H1 (cell line): ENCODE data around the gene EPSTI1. TPM values are rescaled to one million over a fixed set of nuclear protein-coding genes. Genes with fewer than 3 reads are reported as not detected.

Experiments used
- CTCF ChIA-PET: fragments of 300-600 bp; sonication (Branson Sonifier 250); formaldehyde crosslinking; loops from one replicate; lab custom pipeline; 2021; ENCODE audit not compliant: partially characterized antibody; lab: Charles Lee
- POLR2A ChIA-PET: fragments of 300-600 bp; sonication (Branson Sonifier 250); formaldehyde crosslinking; loops from one replicate; lab custom pipeline; 2021; ENCODE audit warnings: inconsistent platforms; ENCODE audit not compliant: partially characterized antibody; lab: Charles Lee
- DNase-seq, 2 experiments: peaks; one replicate each; pipeline versions ENCODE4 v3.0.0 to v3.0.0-alpha.2; 2010 to 2022; ENCODE audit warnings: low spot score in 2 of 2, low read depth in 1 of 2, mixed read lengths in 1 of 2
- FAIRE-seq: peaks from 2 replicates; lab custom pipeline; 2011; peaks lifted over from hg19 to GRCh38; lab: Jason Lieb, UNC
- H2AFZ ChIP-seq: 2 replicates; pipeline ENCODE4 v1.8.1; 2012; ENCODE audit warnings: low read length, inconsistent platforms
- H2AK5ac ChIP-seq: 2 replicates; pipeline ENCODE4 v1.6.1; 2013; ENCODE audit warnings: low read depth, low read length
- H2BK120ac ChIP-seq: replicated peaks from 2 replicates; pipeline ENCODE3; 2013; ENCODE audit warnings: low read depth, low read length, inconsistent platforms
- H2BK12ac ChIP-seq: 2 replicates; pipeline ENCODE4 v1.6.1; 2013; ENCODE audit warnings: low read depth, low read length
- H2BK15ac ChIP-seq: 2 replicates; pipeline ENCODE4 v1.6.1; 2013; ENCODE audit warnings: low read length
- H2BK20ac ChIP-seq: 2 replicates; pipeline ENCODE4 v1.6.1; 2013; ENCODE audit warnings: low read length
- H2BK5ac ChIP-seq: 2 replicates; pipeline ENCODE4 v1.6.1; 2013; ENCODE audit warnings: low read depth, low read length
- H3K14ac ChIP-seq: 2 replicates; pipeline ENCODE4 v1.6.1; 2013; ENCODE audit warnings: inconsistent platforms; ENCODE audit not compliant: insufficient read length
- H3K18ac ChIP-seq: 2 replicates; pipeline ENCODE4 v1.6.1; 2013; ENCODE audit warnings: low read length; ENCODE audit errors: extremely low read depth
- H3K23ac ChIP-seq: 2 replicates; pipeline ENCODE4 v1.6.1; 2013; ENCODE audit warnings: inconsistent platforms; ENCODE audit not compliant: insufficient read length
- H3K23me2 ChIP-seq: 2 replicates; pipeline ENCODE4 v1.6.1; 2013; ENCODE audit warnings: low read depth, low read length
- H3K27ac ChIP-seq: 2 replicates; pipeline ENCODE4 v1.6.1; 2011; ENCODE audit warnings: low read depth, low read length, inconsistent platforms
- H3K27me3 ChIP-seq, 4 experiments: replicated peaks in 1 of 4; 1 replicate in 1 of 4; 2 replicates in 3 of 4; pipeline versions ENCODE4 v1.6.1 to v1.8.1; 2011 to 2013; ENCODE audit warnings: low read length in 3 of 4, mild to moderate bottlenecking in 3 of 4, inconsistent platforms in 2 of 4, mixed read lengths in 2 of 4, moderate library complexity in 1 of 4; ENCODE audit not compliant: control insufficient read depth in 3 of 4, insufficient read depth in 3 of 4; ENCODE audit errors: extremely low read depth in 1 of 4
- H3K36me3 ChIP-seq, 4 experiments: 2 replicates each; pipeline versions ENCODE4 v1.6.1 to v1.8.1; 2011 to 2013; ENCODE audit warnings: mild to moderate bottlenecking in 4 of 4, low read length in 3 of 4, moderate library complexity in 2 of 4, control low read depth in 1 of 4, inconsistent platforms in 1 of 4; ENCODE audit not compliant: insufficient read depth in 4 of 4, control insufficient read depth in 2 of 4
- H3K4ac ChIP-seq: replicated peaks from 2 replicates; pipeline ENCODE3; 2013; ENCODE audit warnings: low read length, low read depth, mixed read lengths, inconsistent platforms; ENCODE audit not compliant: insufficient read length
- H3K4me1 ChIP-seq, 4 experiments: replicated peaks in 1 of 4; 1 replicate in 1 of 4; 2 replicates in 3 of 4; pipeline versions ENCODE4 v1.6.1 to v1.8.1; 2011 to 2013; ENCODE audit warnings: low read length in 3 of 4, inconsistent platforms in 2 of 4, mixed read lengths in 1 of 4; ENCODE audit not compliant: insufficient read depth in 4 of 4, control insufficient read depth in 3 of 4
- H3K4me2 ChIP-seq, 2 experiments: 2 replicates each; pipeline versions ENCODE4 v1.6.1 to v1.8.1; 2011 to 2013; ENCODE audit warnings: low read depth in 2 of 2, low read length in 2 of 2, control low read depth in 1 of 2, inconsistent platforms in 1 of 2, mild to moderate bottlenecking in 1 of 2; ENCODE audit not compliant: insufficient read depth in 1 of 2
- H3K4me3 ChIP-seq, 4 experiments: fragments of 200-600, 300-600 bp in 1 of 4; sonication (generic), shearing (Covaris generic), sonication (Bioruptor Twin) in 1 of 4; 2 replicates each; pipeline versions ENCODE4 v1.5.1 to v1.8.1; 2011 to 2016; ENCODE audit warnings: low read length in 4 of 4, low read depth in 3 of 4, control low read depth in 2 of 4, inconsistent platforms in 2 of 4, mild to moderate bottlenecking in 2 of 4, mixed read lengths in 1 of 4, moderate library complexity in 1 of 4; ENCODE audit not compliant: insufficient read depth in 2 of 4; ENCODE audit errors: extremely low read depth in 1 of 4
- H3K56ac ChIP-seq: replicated peaks from 2 replicates; pipeline ENCODE3; 2013; ENCODE audit warnings: low read depth, mild to moderate bottlenecking, mixed read lengths, low read length, inconsistent platforms; ENCODE audit not compliant: insufficient read length
- H3K79me1 ChIP-seq: 2 replicates; pipeline ENCODE4 v1.6.1; 2013; ENCODE audit warnings: low read depth, low read length, control low read depth
- H3K79me2 ChIP-seq, 2 experiments: 2 replicates each; pipeline versions ENCODE4 v1.6.1 to v1.8.1; 2012 to 2013; ENCODE audit warnings: low read length in 2 of 2, mild to moderate bottlenecking in 2 of 2, inconsistent platforms in 1 of 2; ENCODE audit not compliant: insufficient read depth in 2 of 2, control insufficient read depth in 1 of 2
- H3K9ac ChIP-seq, 4 experiments: replicated peaks in 1 of 4; 1 replicate in 1 of 4; 2 replicates in 3 of 4; pipeline versions ENCODE4 v1.6.1 to v1.8.1; 2011 to 2013; ENCODE audit warnings: low read depth in 3 of 4, low read length in 3 of 4, control low read depth in 2 of 4, mild to moderate bottlenecking in 2 of 4, moderate library complexity in 2 of 4, inconsistent platforms in 1 of 4; ENCODE audit errors: extremely low read depth in 1 of 4
- H3K9me3 ChIP-seq, 2 experiments: 2 replicates each; pipeline versions ENCODE4 v1.6.1 to v1.8.1; 2012 to 2013; ENCODE audit warnings: mild to moderate bottlenecking in 2 of 2, moderate library complexity in 2 of 2, control low read depth in 1 of 2, inconsistent platforms in 1 of 2, low read depth in 1 of 2, low read length in 1 of 2, mixed read lengths in 1 of 2; ENCODE audit not compliant: insufficient read depth in 2 of 2
- H4K20me1 ChIP-seq, 2 experiments: replicated peaks in 1 of 2; 2 replicates each; pipeline versions ENCODE3 to v1.8.1; 2011 to 2013; ENCODE audit warnings: inconsistent platforms in 2 of 2, low read length in 2 of 2, mild to moderate bottlenecking in 1 of 2; ENCODE audit not compliant: insufficient read depth in 2 of 2, control insufficient read depth in 1 of 2
- H4K5ac ChIP-seq: 2 replicates; pipeline ENCODE4 v1.6.1; 2013; ENCODE audit warnings: low read length, low read depth, mixed read lengths, inconsistent platforms; ENCODE audit not compliant: insufficient read length
- H4K8ac ChIP-seq: 2 replicates; pipeline ENCODE4 v1.8.0; 2013; ENCODE audit warnings: mild to moderate bottlenecking, moderate library complexity, low read length, inconsistent platforms; ENCODE audit not compliant: insufficient read depth; ENCODE audit errors: extremely low read depth
- H4K91ac ChIP-seq: replicated peaks from 2 replicates; pipeline ENCODE3; 2013; ENCODE audit warnings: low read length, mixed read lengths, inconsistent platforms; ENCODE audit not compliant: insufficient read length
- ATF3 ChIP-seq: IDR thresholded peaks from 2 replicates; pipeline ENCODE4 v1.6.1; 2011; ENCODE audit warnings: low read depth, mild to moderate bottlenecking, low read length; ENCODE audit not compliant: insufficient read depth
- CBX8 ChIP-seq: fragments of 300-800, 300-1000 bp; sonication (generic); IDR thresholded peaks from 2 replicates; pipeline ENCODE4 v1.7.1; 2016; ENCODE audit warnings: low read depth, low read length, borderline replicate concordance
- HDAC6 ChIP-seq: IDR thresholded peaks from one replicate; pipeline ENCODE4 v1.7.1; 2012; ENCODE audit warnings: low read depth, mild to moderate bottlenecking, inconsistent platforms, low read length, moderate library complexity
- RAD21 ChIP-seq, 2 experiments: IDR thresholded peaks in 1 of 2; conservative IDR thresholded peaks in 1 of 2; 2 replicates each; pipeline ENCODE4 v1.6.1; 2011; ENCODE audit warnings: low read depth in 2 of 2, low read length in 2 of 2, improper control_type of control experiment in 1 of 2, inconsistent platforms in 1 of 2, mild to moderate bottlenecking in 1 of 2, moderate library complexity in 1 of 2
- RFX5 ChIP-seq: IDR thresholded peaks from 2 replicates; pipeline ENCODE4 v1.6.1; 2011; ENCODE audit warnings: low read depth, low read length, improper control_type of control experiment, borderline replicate concordance
- SAP30 ChIP-seq: fragments of 300-600 bp; sonication (generic); IDR thresholded peaks from 2 replicates; pipeline ENCODE4 v1.7.1; 2012; ENCODE audit warnings: low read length, moderate library complexity, mild to moderate bottlenecking, inconsistent platforms; ENCODE audit not compliant: insufficient read depth, insufficient replicate concordance
- WGBS, 2 experiments: shearing (Covaris generic) in 1 of 2; methylation state at CpG; one replicate each; pipeline versions ENCODE4 v1.1.6 to v1.1.7; 2013 to 2015; ENCODE audit warnings: low lambda C conversion rate in 2 of 2, mixed read lengths in 2 of 2, inconsistent platforms in 1 of 2, low coverage in 1 of 2, missing lambda C conversion rate in 1 of 2; ENCODE audit not compliant: insufficient replicate concordance in 2 of 2, insufficient coverage in 1 of 2, insufficient read length in 1 of 2; ENCODE audit errors: extremely low coverage in 1 of 2, missing lambda C conversion rate in 1 of 2; 5-methylcytosine and 5-hydroxymethylcytosine counted together
- polyA plus RNA-seq, 7 experiments: library from polyadenylated mRNA; depleted of rRNA in 3 of 7; stranded (reverse) in 5 of 7; unstranded in 2 of 7; fragments of >200 nt in 5 of 7; fragments of 200-250 nt in 2 of 7; gene quantifications; 1 replicate in 5 of 7; 2 replicates in 1 of 7; 4 replicates in 1 of 7; pipeline versions ENCODE4 v1.2.1 to v1.2.3, GENCODE V29; 2011 to 2013; ENCODE audit warnings: missing spikeins in 2 of 7, mixed read lengths in 2 of 7
- total RNA-seq: library from RNA; stranded (reverse); fragmentation: NEBNext Ultra II Directional; extraction: Animal tissue kit (Norgen Biotek cat#: 25700); gene quantifications from 2 replicates; pipeline ENCODE4 v1.2.1, GENCODE V29; 2021
- TF ChIP-seq, protein P1 (sequence below), 3 experiments: IDR thresholded peaks; 1 replicate in 2 of 3; 2 replicates in 1 of 3; pipeline versions ENCODE4 v1.5.1 to v1.6.1; 2011; ENCODE audit warnings: low read length in 3 of 3, mild to moderate bottlenecking in 3 of 3, inconsistent platforms in 2 of 3, low read depth in 1 of 3, moderate library complexity in 1 of 3; ENCODE audit not compliant: insufficient read depth in 1 of 3; ENCODE audit errors: control extremely low read depth in 1 of 3

The EPSTI1 gene
- total and polyA plus RNA-seq, 2 of the 8 experiments (the other 6 are each of a cell fraction or from before 2014, with no cell fraction given), result 0.23 to 0.37 TPM

DNA sequence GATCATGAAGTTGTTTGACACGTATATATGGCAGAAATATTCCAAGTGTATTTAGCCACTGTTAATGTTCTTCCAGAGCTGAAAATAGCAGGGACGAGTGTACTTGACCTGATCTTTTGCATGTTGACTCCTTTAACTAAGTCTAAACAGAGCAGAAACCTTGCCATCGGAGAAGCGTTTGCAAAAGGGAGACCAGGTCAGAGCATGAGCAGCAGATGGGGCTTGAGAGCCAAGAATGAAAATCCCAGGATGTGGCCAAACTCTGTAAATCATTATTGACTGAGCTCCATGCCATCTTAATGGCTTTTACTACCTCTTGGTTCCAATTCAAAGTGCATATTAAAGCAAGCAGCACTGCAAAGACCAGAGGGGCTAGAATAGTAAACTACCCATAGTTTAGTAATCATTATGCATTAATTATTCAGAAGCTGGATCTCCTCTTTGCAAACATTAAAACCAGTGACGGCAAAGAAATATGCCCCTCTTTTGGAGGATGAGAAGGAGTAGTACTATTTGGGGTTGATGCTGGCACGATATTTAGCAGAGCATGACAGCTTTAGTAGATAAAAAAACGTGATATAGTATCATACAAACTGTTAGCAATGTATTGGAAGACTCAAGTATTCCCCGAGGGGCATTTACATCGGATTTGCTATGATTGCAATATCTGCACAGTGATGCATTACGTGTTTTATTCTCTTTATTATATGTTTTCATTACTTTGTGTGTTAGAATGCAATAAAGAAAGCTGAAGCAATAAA is 154.9 kb downstream of the EPSTI1 start:
- CTCF ChIA-PET, result interaction anchor here (0.8 to 2.3 kb wide), 5 partner anchors 9 to 242 kb away, joined by 3 to 8 read pairs (median 4); no protein-coding TSS in a partner anchor
- peak in 1 of 2 experiments; percentile 5 for DNase-seq
- no peak overlapping the region for H3K14ac ChIP-seq
- H3K36me3 ChIP-seq, result peaks cover 0 to 13% (median 0%) of the 10 kb centered on the region in 4 experiments; a peak in 2 of 8 replicates
- no peak overlapping the region for H2BK20ac ChIP-seq
- H3K4ac ChIP-seq, result no peak overlapping the region
- 74% methylated on average over 10 of the region's 10 CpGs; no CpG with 5 or more reads in 1 of the 2 experiments for WGBS, 2 experiments
- H2BK120ac ChIP-seq, result no peak overlapping the region
- H3K27me3 ChIP-seq, result peaks cover 0 to 2% (median 0%) of the 10 kb centered on the region in 4 experiments; a peak in 1 of 7 replicates
- H3K79me1 ChIP-seq, result no peaks in the 10 kb centered on the region
- no peak overlapping the region for H4K8ac ChIP-seq
- no peak overlapping the region for H3K18ac ChIP-seq
- H4K91ac ChIP-seq, result no peak overlapping the region
- POLR2A ChIA-PET, result interaction anchor here (0.7 to 4.8 kb wide), 8 partner anchors 8 to 25 kb away, joined by 3 to 41 read pairs (median 3); no protein-coding TSS in a partner anchor
- H3K4me2 ChIP-seq, result no peak overlapping the region
- H3K4me3 ChIP-seq, result no peak overlapping the region
- H3K27ac ChIP-seq, result no peak overlapping the region
- no peak overlapping the region for H4K5ac ChIP-seq
- no peaks in the 10 kb centered on the region for H4K20me1 ChIP-seq
- H2BK12ac ChIP-seq, result no peak overlapping the region
- peak; percentile 84 for FAIRE-seq
- H2AK5ac ChIP-seq, result no peak overlapping the region
- H3K9ac ChIP-seq, result no peak overlapping the region
- no peak overlapping the region for H2AFZ ChIP-seq
- H3K79me2 ChIP-seq, result no peaks in the 10 kb centered on the region
- H3K23ac ChIP-seq, result no peak overlapping the region
- no peak overlapping the region for H2BK5ac ChIP-seq
- no peaks in the 10 kb centered on the region; the same call in 1 of the 2 replicates for H3K23me2 ChIP-seq
- H3K4me1 ChIP-seq, result no peaks in the 10 kb centered on the region
- no peaks in the 10 kb centered on the region for H3K9me3 ChIP-seq
- no peak overlapping the region for H2BK15ac ChIP-seq
- no peak overlapping the region for H3K56ac ChIP-seq
- TF ChIP-seq ATF3, result no peak
- TF ChIP-seq SAP30, result no peak
- TF ChIP-seq, protein P1, sequence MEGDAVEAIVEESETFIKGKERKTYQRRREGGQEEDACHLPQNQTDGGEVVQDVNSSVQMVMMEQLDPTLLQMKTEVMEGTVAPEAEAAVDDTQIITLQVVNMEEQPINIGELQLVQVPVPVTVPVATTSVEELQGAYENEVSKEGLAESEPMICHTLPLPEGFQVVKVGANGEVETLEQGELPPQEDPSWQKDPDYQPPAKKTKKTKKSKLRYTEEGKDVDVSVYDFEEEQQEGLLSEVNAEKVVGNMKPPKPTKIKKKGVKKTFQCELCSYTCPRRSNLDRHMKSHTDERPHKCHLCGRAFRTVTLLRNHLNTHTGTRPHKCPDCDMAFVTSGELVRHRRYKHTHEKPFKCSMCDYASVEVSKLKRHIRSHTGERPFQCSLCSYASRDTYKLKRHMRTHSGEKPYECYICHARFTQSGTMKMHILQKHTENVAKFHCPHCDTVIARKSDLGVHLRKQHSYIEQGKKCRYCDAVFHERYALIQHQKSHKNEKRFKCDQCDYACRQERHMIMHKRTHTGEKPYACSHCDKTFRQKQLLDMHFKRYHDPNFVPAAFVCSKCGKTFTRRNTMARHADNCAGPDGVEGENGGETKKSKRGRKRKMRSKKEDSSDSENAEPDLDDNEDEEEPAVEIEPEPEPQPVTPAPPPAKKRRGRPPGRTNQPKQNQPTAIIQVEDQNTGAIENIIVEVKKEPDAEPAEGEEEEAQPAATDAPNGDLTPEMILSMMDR (IDR thresholded peaks at IDR 0.05; ENCODE audit: control extremely low read depth in 1 of 3, insufficient read depth in 1 of 3, low read depth in 1 of 3, low read length in 3 of 3), result peak in 2 of 3 experiments; percentile 47 to 49; a peak in 2 of 4 replicates
- peak; percentile 64 to 72 for TF ChIP-seq RAD21 (IDR thresholded peaks at IDR 0.05 in 1 of 2, conservative IDR thresholded peaks at IDR 0.05 in 1 of 2; ENCODE audit: low read depth in 2 of 2, low read length in 2 of 2)
- no peak for TF ChIP-seq RFX5
- TF ChIP-seq CBX8, result no peak
- TF ChIP-seq HDAC6, result no peak
